H1 (cell line): Measurements from ENCODE around the gene AHI1. TPM values are rescaled to one million over a fixed set of nuclear protein-coding genes. Genes with fewer than 3 reads are reported as not detected.

ENCODE experiments used
- CTCF ChIA-PET: fragments of 300-600 bp; sonication (Branson Sonifier 250); formaldehyde crosslinking; loops from one replicate; lab custom pipeline; 2021; ENCODE audit not compliant: partially characterized antibody; lab: Charles Lee
- POLR2A ChIA-PET: fragments of 300-600 bp; sonication (Branson Sonifier 250); formaldehyde crosslinking; loops from one replicate; lab custom pipeline; 2021; ENCODE audit warnings: inconsistent platforms; ENCODE audit not compliant: partially characterized antibody; lab: Charles Lee
- DNase-seq, 2 experiments: peaks; one replicate each; pipeline versions ENCODE4 v3.0.0 to v3.0.0-alpha.2; 2010 to 2022; ENCODE audit warnings: low spot score in 2 of 2, low read depth in 1 of 2, mixed read lengths in 1 of 2
- FAIRE-seq: peaks from 2 replicates; lab custom pipeline; 2011; peaks lifted over from hg19 to GRCh38; lab: Jason Lieb, UNC
- H2AFZ ChIP-seq: 2 replicates; pipeline ENCODE4 v1.8.1; 2012; ENCODE audit warnings: low read length, inconsistent platforms
- H2AK5ac ChIP-seq: 2 replicates; pipeline ENCODE4 v1.6.1; 2013; ENCODE audit warnings: low read depth, low read length
- H2BK120ac ChIP-seq: replicated peaks from 2 replicates; pipeline ENCODE3; 2013; ENCODE audit warnings: low read depth, low read length, inconsistent platforms
- H2BK12ac ChIP-seq: 2 replicates; pipeline ENCODE4 v1.6.1; 2013; ENCODE audit warnings: low read depth, low read length
- H2BK15ac ChIP-seq: 2 replicates; pipeline ENCODE4 v1.6.1; 2013; ENCODE audit warnings: low read length
- H2BK20ac ChIP-seq: 2 replicates; pipeline ENCODE4 v1.6.1; 2013; ENCODE audit warnings: low read length
- H2BK5ac ChIP-seq: 2 replicates; pipeline ENCODE4 v1.6.1; 2013; ENCODE audit warnings: low read depth, low read length
- H3K14ac ChIP-seq: 2 replicates; pipeline ENCODE4 v1.6.1; 2013; ENCODE audit warnings: inconsistent platforms; ENCODE audit not compliant: insufficient read length
- H3K18ac ChIP-seq: 2 replicates; pipeline ENCODE4 v1.6.1; 2013; ENCODE audit warnings: low read length; ENCODE audit errors: extremely low read depth
- H3K23ac ChIP-seq: 2 replicates; pipeline ENCODE4 v1.6.1; 2013; ENCODE audit warnings: inconsistent platforms; ENCODE audit not compliant: insufficient read length
- H3K23me2 ChIP-seq: 2 replicates; pipeline ENCODE4 v1.6.1; 2013; ENCODE audit warnings: low read depth, low read length
- H3K27ac ChIP-seq: 2 replicates; pipeline ENCODE4 v1.6.1; 2011; ENCODE audit warnings: low read depth, low read length, inconsistent platforms
- H3K27me3 ChIP-seq, 4 experiments: replicated peaks in 1 of 4; 1 replicate in 1 of 4; 2 replicates in 3 of 4; pipeline versions ENCODE4 v1.6.1 to v1.8.1; 2011 to 2013; ENCODE audit warnings: low read length in 3 of 4, mild to moderate bottlenecking in 3 of 4, inconsistent platforms in 2 of 4, mixed read lengths in 2 of 4, moderate library complexity in 1 of 4; ENCODE audit not compliant: control insufficient read depth in 3 of 4, insufficient read depth in 3 of 4; ENCODE audit errors: extremely low read depth in 1 of 4
- H3K36me3 ChIP-seq, 4 experiments: 2 replicates each; pipeline versions ENCODE4 v1.6.1 to v1.8.1; 2011 to 2013; ENCODE audit warnings: mild to moderate bottlenecking in 4 of 4, low read length in 3 of 4, moderate library complexity in 2 of 4, control low read depth in 1 of 4, inconsistent platforms in 1 of 4; ENCODE audit not compliant: insufficient read depth in 4 of 4, control insufficient read depth in 2 of 4
- H3K4ac ChIP-seq: replicated peaks from 2 replicates; pipeline ENCODE3; 2013; ENCODE audit warnings: low read length, low read depth, mixed read lengths, inconsistent platforms; ENCODE audit not compliant: insufficient read length
- H3K4me1 ChIP-seq, 4 experiments: replicated peaks in 1 of 4; 1 replicate in 1 of 4; 2 replicates in 3 of 4; pipeline versions ENCODE4 v1.6.1 to v1.8.1; 2011 to 2013; ENCODE audit warnings: low read length in 3 of 4, inconsistent platforms in 2 of 4, mixed read lengths in 1 of 4; ENCODE audit not compliant: insufficient read depth in 4 of 4, control insufficient read depth in 3 of 4
- H3K4me2 ChIP-seq, 2 experiments: 2 replicates each; pipeline versions ENCODE4 v1.6.1 to v1.8.1; 2011 to 2013; ENCODE audit warnings: low read depth in 2 of 2, low read length in 2 of 2, control low read depth in 1 of 2, inconsistent platforms in 1 of 2, mild to moderate bottlenecking in 1 of 2; ENCODE audit not compliant: insufficient read depth in 1 of 2
- H3K4me3 ChIP-seq, 4 experiments: fragments of 200-600, 300-600 bp in 1 of 4; sonication (generic), shearing (Covaris generic), sonication (Bioruptor Twin) in 1 of 4; 2 replicates each; pipeline versions ENCODE4 v1.5.1 to v1.8.1; 2011 to 2016; ENCODE audit warnings: low read length in 4 of 4, low read depth in 3 of 4, control low read depth in 2 of 4, inconsistent platforms in 2 of 4, mild to moderate bottlenecking in 2 of 4, mixed read lengths in 1 of 4, moderate library complexity in 1 of 4; ENCODE audit not compliant: insufficient read depth in 2 of 4; ENCODE audit errors: extremely low read depth in 1 of 4
- H3K56ac ChIP-seq: replicated peaks from 2 replicates; pipeline ENCODE3; 2013; ENCODE audit warnings: low read depth, mild to moderate bottlenecking, mixed read lengths, low read length, inconsistent platforms; ENCODE audit not compliant: insufficient read length
- H3K79me1 ChIP-seq: 2 replicates; pipeline ENCODE4 v1.6.1; 2013; ENCODE audit warnings: low read depth, low read length, control low read depth
- H3K79me2 ChIP-seq, 2 experiments: 2 replicates each; pipeline versions ENCODE4 v1.6.1 to v1.8.1; 2012 to 2013; ENCODE audit warnings: low read length in 2 of 2, mild to moderate bottlenecking in 2 of 2, inconsistent platforms in 1 of 2; ENCODE audit not compliant: insufficient read depth in 2 of 2, control insufficient read depth in 1 of 2
- H3K9ac ChIP-seq, 4 experiments: replicated peaks in 1 of 4; 1 replicate in 1 of 4; 2 replicates in 3 of 4; pipeline versions ENCODE4 v1.6.1 to v1.8.1; 2011 to 2013; ENCODE audit warnings: low read depth in 3 of 4, low read length in 3 of 4, control low read depth in 2 of 4, mild to moderate bottlenecking in 2 of 4, moderate library complexity in 2 of 4, inconsistent platforms in 1 of 4; ENCODE audit errors: extremely low read depth in 1 of 4
- H3K9me3 ChIP-seq, 2 experiments: 2 replicates each; pipeline versions ENCODE4 v1.6.1 to v1.8.1; 2012 to 2013; ENCODE audit warnings: mild to moderate bottlenecking in 2 of 2, moderate library complexity in 2 of 2, control low read depth in 1 of 2, inconsistent platforms in 1 of 2, low read depth in 1 of 2, low read length in 1 of 2, mixed read lengths in 1 of 2; ENCODE audit not compliant: insufficient read depth in 2 of 2
- H4K20me1 ChIP-seq, 2 experiments: replicated peaks in 1 of 2; 2 replicates each; pipeline versions ENCODE3 to v1.8.1; 2011 to 2013; ENCODE audit warnings: inconsistent platforms in 2 of 2, low read length in 2 of 2, mild to moderate bottlenecking in 1 of 2; ENCODE audit not compliant: insufficient read depth in 2 of 2, control insufficient read depth in 1 of 2
- H4K5ac ChIP-seq: 2 replicates; pipeline ENCODE4 v1.6.1; 2013; ENCODE audit warnings: low read length, low read depth, mixed read lengths, inconsistent platforms; ENCODE audit not compliant: insufficient read length
- H4K8ac ChIP-seq: 2 replicates; pipeline ENCODE4 v1.8.0; 2013; ENCODE audit warnings: mild to moderate bottlenecking, moderate library complexity, low read length, inconsistent platforms; ENCODE audit not compliant: insufficient read depth; ENCODE audit errors: extremely low read depth
- H4K91ac ChIP-seq: replicated peaks from 2 replicates; pipeline ENCODE3; 2013; ENCODE audit warnings: low read length, mixed read lengths, inconsistent platforms; ENCODE audit not compliant: insufficient read length
- ATF2 ChIP-seq: IDR thresholded peaks from 2 replicates; pipeline ENCODE4 v1.6.1; 2012; ENCODE audit warnings: low read length, inconsistent platforms
- GTF2F1 ChIP-seq: IDR thresholded peaks from 2 replicates; pipeline ENCODE4 v1.6.1; 2012; ENCODE audit warnings: low read depth, low read length, improper control_type of control experiment, borderline replicate concordance
- JUND ChIP-seq: IDR thresholded peaks from 2 replicates; pipeline ENCODE4 v1.6.1; 2011; ENCODE audit warnings: mild to moderate bottlenecking, improper control_type of control experiment, low read length
- KDM1A ChIP-seq: fragments of 200-600, 300-600 bp; sonication (generic); IDR thresholded peaks from 2 replicates; pipeline ENCODE4 v1.7.1; 2016; ENCODE audit warnings: mild to moderate bottlenecking, low read length, borderline replicate concordance
- RAD21 ChIP-seq, 2 experiments: IDR thresholded peaks in 1 of 2; conservative IDR thresholded peaks in 1 of 2; 2 replicates each; pipeline ENCODE4 v1.6.1; 2011; ENCODE audit warnings: low read depth in 2 of 2, low read length in 2 of 2, improper control_type of control experiment in 1 of 2, inconsistent platforms in 1 of 2, mild to moderate bottlenecking in 1 of 2, moderate library complexity in 1 of 2
- RXRA ChIP-seq: IDR thresholded peaks from 2 replicates; pipeline ENCODE4 v1.6.1; 2011; ENCODE audit warnings: low read depth, mild to moderate bottlenecking, low read length, moderate library complexity; ENCODE audit not compliant: insufficient read depth
- SAP30 ChIP-seq: fragments of 300-600 bp; sonication (generic); IDR thresholded peaks from 2 replicates; pipeline ENCODE4 v1.7.1; 2012; ENCODE audit warnings: low read length, moderate library complexity, mild to moderate bottlenecking, inconsistent platforms; ENCODE audit not compliant: insufficient read depth, insufficient replicate concordance
- SIN3A ChIP-seq, 2 experiments: IDR thresholded peaks in 1 of 2; conservative IDR thresholded peaks in 1 of 2; 2 replicates each; pipeline ENCODE4 v1.6.1; 2011 to 2012; ENCODE audit warnings: low read length in 2 of 2, improper control_type of control experiment in 1 of 2, low read depth in 1 of 2, mild to moderate bottlenecking in 1 of 2
- SIRT6 ChIP-seq: IDR thresholded peaks from one replicate; pipeline ENCODE4 v1.7.1; 2012; ENCODE audit warnings: low read length, inconsistent platforms
- SUZ12 ChIP-seq: fragments of 200-600 bp; sonication (generic); IDR thresholded peaks from 2 replicates; pipeline ENCODE4 v1.6.1; 2012; ENCODE audit warnings: mild to moderate bottlenecking, inconsistent platforms, low read length, moderate library complexity, mixed read lengths
- TEAD4 ChIP-seq: IDR thresholded peaks from 2 replicates; pipeline ENCODE4 v1.6.1; 2012; ENCODE audit warnings: low read depth, low read length, inconsistent platforms, mixed read lengths
- YY1 ChIP-seq: IDR thresholded peaks from 2 replicates; pipeline ENCODE4 v1.6.1; 2011; ENCODE audit warnings: low read depth, mild to moderate bottlenecking, low read length
- WGBS, 2 experiments: shearing (Covaris generic) in 1 of 2; methylation state at CpG; one replicate each; pipeline versions ENCODE4 v1.1.6 to v1.1.7; 2013 to 2015; ENCODE audit warnings: low lambda C conversion rate in 2 of 2, mixed read lengths in 2 of 2, inconsistent platforms in 1 of 2, low coverage in 1 of 2, missing lambda C conversion rate in 1 of 2; ENCODE audit not compliant: insufficient replicate concordance in 2 of 2, insufficient coverage in 1 of 2, insufficient read length in 1 of 2; ENCODE audit errors: extremely low coverage in 1 of 2, missing lambda C conversion rate in 1 of 2; 5-methylcytosine and 5-hydroxymethylcytosine counted together
- polyA plus RNA-seq, 7 experiments: library from polyadenylated mRNA; depleted of rRNA in 3 of 7; stranded (reverse) in 5 of 7; unstranded in 2 of 7; fragments of >200 nt in 5 of 7; fragments of 200-250 nt in 2 of 7; gene quantifications; 1 replicate in 5 of 7; 2 replicates in 1 of 7; 4 replicates in 1 of 7; pipeline versions ENCODE4 v1.2.1 to v1.2.3, GENCODE V29; 2011 to 2013; ENCODE audit warnings: missing spikeins in 2 of 7, mixed read lengths in 2 of 7
- total RNA-seq: library from RNA; stranded (reverse); fragmentation: NEBNext Ultra II Directional; extraction: Animal tissue kit (Norgen Biotek cat#: 25700); gene quantifications from 2 replicates; pipeline ENCODE4 v1.2.1, GENCODE V29; 2021

AHI1 gene
- total and polyA plus RNA-seq, 2 of the 8 experiments (the other 6 are each of a cell fraction or from before 2014, with no cell fraction given): 4.2 to 19.6 TPM

- Histone ChIP-seq H3K4ac (no peak overlapping the region), H3K27me3 (no peaks in the 10 kb centered on the region), H2AFZ (no peak overlapping the region), H3K56ac (no peak overlapping the region), H3K14ac (no peak overlapping the region), H2BK12ac (no peak overlapping the region), H4K91ac (no peak overlapping the region), H3K4me1 (peaks cover 0 to 1% (median 0%) of the 10 kb centered on the region in 4 experiments; a peak in 1 of 7 replicates), H3K18ac (no peak overlapping the region), H3K27ac (no peak overlapping the region), H3K4me3 (no peak overlapping the region), H3K23ac (no peak overlapping the region), H3K79me1 (no peaks in the 10 kb centered on the region), H4K5ac (no peak overlapping the region), H3K79me2 (no peaks in the 10 kb centered on the region), H2AK5ac (no peak overlapping the region), H2BK120ac (no peak overlapping the region), H3K9me3 (no peaks in the 10 kb centered on the region), H3K36me3 (no peaks in the 10 kb centered on the region), H4K20me1 (no peaks in the 10 kb centered on the region), H3K9ac (no peak overlapping the region), H4K8ac (no peak overlapping the region), H2BK5ac (no peak overlapping the region), H2BK15ac (no peak overlapping the region), H3K4me2 (no peak overlapping the region), H3K23me2 (no peaks in the 10 kb centered on the region), H2BK20ac (no peak overlapping the region)
- DNase-seq (no peak), FAIRE-seq (no peak)
- ChIA-PET CTCF (interaction anchor here (1.5 kb wide), 1 partner anchor 13 kb away, joined by 4 read pairs; no protein-coding TSS in a partner anchor), POLR2A (no interaction called here)
- 87% methylated on average over 1 of the region's 1 CpG; no CpG with 5 or more reads in 1 of the 2 experiments for WGBS, 2 experiments
- TF ChIP-seq JUND: no peak
- TF ChIP-seq GTF2F1: no peak
- TF ChIP-seq YY1: no peak
- no peak for TF ChIP-seq RAD21 (IDR thresholded peaks at IDR 0.05 in 1 of 2, conservative IDR thresholded peaks at IDR 0.05 in 1 of 2; ENCODE audit: low read depth in 2 of 2, low read length in 2 of 2)
- TF ChIP-seq RXRA: no peak
- no peak for TF ChIP-seq SAP30
- TF ChIP-seq ATF2: no peak
- no peak for TF ChIP-seq SIN3A (conservative IDR thresholded peaks at IDR 0.05 in 1 of 2, IDR thresholded peaks at IDR 0.05 in 1 of 2; ENCODE audit: low read depth in 1 of 2, low read length in 2 of 2)
- no peak for TF ChIP-seq SIRT6
- TF ChIP-seq SUZ12: no peak
- TF ChIP-seq KDM1A: no peak
- TF ChIP-seq TEAD4: no peak
Measured at GRCh38 chr6:135328136-135328535, 169.4 kb downstream of the AHI1 start.
